GM12874 (cell line): ENCODE measurements around the gene VMAC.

Experiments used
- CTCF ChIP-seq: IDR thresholded peaks from 2 replicates; pipeline ENCODE4 v1.5.1; 2011; ENCODE audit warnings: low read depth, mild to moderate bottlenecking, control low read depth, low read length, moderate library complexity; ENCODE audit not compliant: insufficient read depth

Gene VMAC

DNA sequence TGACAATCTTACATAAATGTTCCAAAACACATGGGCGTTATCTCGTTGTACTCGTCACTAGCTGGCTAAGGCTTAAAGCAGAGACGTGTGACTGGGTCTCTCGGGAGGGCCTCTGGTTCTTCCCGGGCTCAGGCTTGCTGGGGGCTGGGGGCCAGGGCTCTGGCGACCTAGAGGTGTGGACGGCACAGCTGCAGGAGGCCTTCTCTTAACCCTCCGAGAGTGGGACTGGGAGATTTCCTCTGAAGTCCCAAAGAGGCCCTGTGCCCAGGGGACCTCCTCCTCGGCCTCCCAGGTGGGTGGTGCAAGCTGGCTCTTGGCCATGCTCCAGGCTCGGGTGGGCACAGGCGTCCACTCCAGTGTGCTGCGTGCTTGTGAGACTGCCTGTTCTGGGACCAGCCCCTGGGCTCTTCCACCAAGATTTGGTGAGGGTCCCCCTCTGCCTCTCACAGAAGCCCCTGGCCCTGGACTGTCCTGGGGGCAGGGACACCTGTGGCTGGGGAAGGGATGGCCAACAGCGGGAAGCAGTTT, 11.6 kb downstream of the VMAC start:
- no peak for TF ChIP-seq CTCF

GRCh38 chr19:5917431-5918107, 12.9 kb downstream of the VMAC start:
- TF ChIP-seq CTCF, result no peak

DNA sequence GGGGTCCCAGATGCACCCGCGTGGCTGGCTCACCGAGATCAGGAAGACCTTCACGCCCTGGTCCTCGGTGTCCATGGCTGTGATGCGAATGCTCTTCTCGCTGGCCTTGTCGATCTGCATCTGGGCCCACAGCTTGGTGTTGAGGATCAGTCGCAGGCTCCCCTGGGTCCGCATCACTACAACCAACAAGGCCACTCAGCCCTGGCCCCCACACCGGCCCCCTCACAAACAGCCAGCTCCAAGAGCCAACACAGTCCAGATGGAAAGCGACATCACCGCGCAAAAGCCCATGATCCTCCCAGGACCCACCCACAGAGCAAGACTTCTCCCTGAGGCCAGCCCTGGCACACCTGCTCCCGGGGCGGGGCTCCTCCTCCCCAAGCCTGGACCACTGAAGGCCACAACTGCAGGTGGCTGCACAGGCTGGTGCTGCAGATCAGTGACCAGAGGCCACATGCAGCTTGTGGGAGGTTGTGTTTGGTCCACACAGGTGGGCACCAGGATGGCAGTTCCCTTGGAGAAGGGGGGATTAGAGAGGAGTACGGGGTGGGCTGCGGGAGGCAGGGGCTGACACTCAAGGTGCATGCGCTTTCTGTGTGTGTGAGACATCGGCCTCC, 13.9 kb downstream of the VMAC start:
- no peak for TF ChIP-seq CTCF

GRCh38 chr19:5921516-5922160, 17.0 kb downstream of the VMAC start:
- TF ChIP-seq CTCF, result no peak

DNA sequence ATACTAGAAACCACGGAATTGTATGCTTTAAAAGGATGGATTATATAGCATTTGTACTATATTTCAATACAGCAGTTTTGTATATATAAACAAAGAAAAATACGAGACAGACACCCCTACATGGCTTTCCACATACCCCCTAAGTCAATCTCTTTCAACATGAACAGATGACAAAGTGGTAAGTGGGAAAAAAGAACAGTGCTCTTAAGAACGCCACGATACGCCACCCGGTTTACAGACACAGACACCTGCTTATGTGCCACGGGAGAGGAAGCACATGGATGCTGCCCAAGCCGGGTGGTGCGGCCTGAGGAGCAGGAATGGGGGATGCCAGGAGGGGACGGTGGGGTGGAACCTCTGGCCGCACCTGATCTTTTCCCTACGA, 17.5 kb downstream of the VMAC start:
- no peak for TF ChIP-seq CTCF

- no peak for TF ChIP-seq CTCF
Measured at GRCh38 chr19:5923356-5923755, 18.7 kb downstream of the VMAC start.

- no peak for TF ChIP-seq CTCF
Measured at GRCh38 chr19:5925830-5926427, 21.3 kb downstream of the VMAC start.
